Neural crest cell (in vitro differentiated cells): ENCODE results near the gene CRB1. TPM values are rescaled to one million over a fixed set of nuclear protein-coding genes. Genes with fewer than 3 reads are reported as not detected.
"Not testable (repeated sequence)": the region's sequence is repeated elsewhere in the genome, so short reads cannot be mapped to it uniquely, and the experiment has no call there.

ENCODE experiments used
- DNase-seq: peaks from one replicate; pipeline ENCODE4 v3.0.0; 2021; ENCODE audit warnings: low read depth, mixed read lengths, low spot score
- H3K27ac Mint-ChIP-seq: one replicate; pipeline ENCODE4 v1.8.0; 2021; ENCODE audit warnings: mild to moderate bottlenecking, mixed read lengths; ENCODE audit not compliant: unreplicated experiment
- H3K27me3 Mint-ChIP-seq: 2 replicates; pipeline ENCODE4 v1.8.0; 2021; ENCODE audit warnings: low read depth, mild to moderate bottlenecking, mixed read lengths
- H3K36me3 Mint-ChIP-seq: 2 replicates; pipeline ENCODE4 v1.8.0; 2021; ENCODE audit warnings: low read depth, mild to moderate bottlenecking, mixed read lengths
- H3K4me1 Mint-ChIP-seq: 2 replicates; pipeline ENCODE4 v1.8.0; 2021; ENCODE audit warnings: mixed read lengths
- H3K4me3 Mint-ChIP-seq: one replicate; pipeline ENCODE4 v1.8.0; 2021; ENCODE audit warnings: mild to moderate bottlenecking, mixed read lengths
- H3K9me3 Mint-ChIP-seq: 2 replicates; pipeline ENCODE4 v1.8.0; 2021; ENCODE audit warnings: mixed read lengths
- total RNA-seq: library from RNA; stranded (reverse); gene quantifications from 2 replicates; pipeline ENCODE4 v1.2.1, GENCODE V29; 2021
- TF ChIP-seq, protein P1 (sequence below): fragments of 200-600 bp; sonication (generic); conservative IDR thresholded peaks from 2 replicates; pipeline ENCODE4 v1.5.0; 2021; ENCODE audit warnings: antibody characterized with exemption, mild to moderate bottlenecking

Gene CRB1
- total RNA-seq, 1 donor from 2014 or later = 1.9 TPM

DNA sequence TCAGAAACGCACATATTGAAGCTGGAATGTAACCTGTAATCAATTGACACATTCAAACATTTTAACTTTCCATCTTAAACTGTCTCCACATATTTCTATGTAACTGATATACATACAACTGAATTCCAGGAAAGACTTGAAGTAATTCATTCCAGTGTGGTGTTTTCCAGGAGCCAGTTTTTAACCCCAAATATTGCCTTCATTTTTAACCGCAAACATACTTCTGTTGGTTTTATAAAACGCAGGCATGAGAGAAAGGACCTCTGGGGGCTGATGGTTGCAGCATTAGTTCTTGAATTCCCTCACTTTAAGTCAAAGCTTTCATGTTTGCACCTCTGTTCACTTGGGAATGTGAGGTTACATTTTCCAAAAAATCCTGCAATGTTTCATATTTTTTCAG is 204.1 kb downstream of the CRB1 start:
- no peaks in the 10 kb centered on the region for H3K9me3 Mint-ChIP-seq
- no peaks in the 10 kb centered on the region for H3K4me1 Mint-ChIP-seq
- H3K36me3 Mint-ChIP-seq = no peaks in the 10 kb centered on the region
- no peaks in the 10 kb centered on the region for H3K27me3 Mint-ChIP-seq
- no peak for DNase-seq
- H3K4me3 Mint-ChIP-seq = no peak overlapping the region
- TF ChIP-seq, protein P1, sequence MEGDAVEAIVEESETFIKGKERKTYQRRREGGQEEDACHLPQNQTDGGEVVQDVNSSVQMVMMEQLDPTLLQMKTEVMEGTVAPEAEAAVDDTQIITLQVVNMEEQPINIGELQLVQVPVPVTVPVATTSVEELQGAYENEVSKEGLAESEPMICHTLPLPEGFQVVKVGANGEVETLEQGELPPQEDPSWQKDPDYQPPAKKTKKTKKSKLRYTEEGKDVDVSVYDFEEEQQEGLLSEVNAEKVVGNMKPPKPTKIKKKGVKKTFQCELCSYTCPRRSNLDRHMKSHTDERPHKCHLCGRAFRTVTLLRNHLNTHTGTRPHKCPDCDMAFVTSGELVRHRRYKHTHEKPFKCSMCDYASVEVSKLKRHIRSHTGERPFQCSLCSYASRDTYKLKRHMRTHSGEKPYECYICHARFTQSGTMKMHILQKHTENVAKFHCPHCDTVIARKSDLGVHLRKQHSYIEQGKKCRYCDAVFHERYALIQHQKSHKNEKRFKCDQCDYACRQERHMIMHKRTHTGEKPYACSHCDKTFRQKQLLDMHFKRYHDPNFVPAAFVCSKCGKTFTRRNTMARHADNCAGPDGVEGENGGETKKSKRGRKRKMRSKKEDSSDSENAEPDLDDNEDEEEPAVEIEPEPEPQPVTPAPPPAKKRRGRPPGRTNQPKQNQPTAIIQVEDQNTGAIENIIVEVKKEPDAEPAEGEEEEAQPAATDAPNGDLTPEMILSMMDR = no peak
- H3K27ac Mint-ChIP-seq = no peak overlapping the region

DNA sequence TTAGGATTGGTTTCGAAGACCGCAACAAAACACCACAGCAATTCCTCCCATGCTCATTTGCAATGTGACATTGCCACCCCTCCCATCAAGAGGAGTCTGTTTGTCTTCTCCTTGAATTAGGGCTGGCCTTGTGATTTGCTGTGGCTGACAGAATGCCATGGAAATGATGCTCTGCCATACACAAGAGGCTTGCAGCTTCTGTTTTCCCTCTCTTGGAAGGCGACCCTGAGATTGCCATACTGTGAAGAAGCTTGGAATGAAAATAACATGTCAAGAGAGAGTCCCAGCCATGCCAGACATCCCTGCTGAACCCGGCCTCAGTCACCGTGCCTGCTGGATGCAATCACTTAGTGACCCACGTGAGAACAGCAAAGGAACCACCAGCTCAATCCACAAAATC is 212.4 kb downstream of the CRB1 start:
- H3K27ac Mint-ChIP-seq = no peak overlapping the region
- TF ChIP-seq, protein P1 = no peak
- no peaks in the 10 kb centered on the region for H3K27me3 Mint-ChIP-seq
- H3K4me1 Mint-ChIP-seq = no peaks in the 10 kb centered on the region
- H3K36me3 Mint-ChIP-seq = no peaks in the 10 kb centered on the region
- H3K4me3 Mint-ChIP-seq = no peak overlapping the region
- DNase-seq = no peak
- H3K9me3 Mint-ChIP-seq = no peaks in the 10 kb centered on the region

DNA sequence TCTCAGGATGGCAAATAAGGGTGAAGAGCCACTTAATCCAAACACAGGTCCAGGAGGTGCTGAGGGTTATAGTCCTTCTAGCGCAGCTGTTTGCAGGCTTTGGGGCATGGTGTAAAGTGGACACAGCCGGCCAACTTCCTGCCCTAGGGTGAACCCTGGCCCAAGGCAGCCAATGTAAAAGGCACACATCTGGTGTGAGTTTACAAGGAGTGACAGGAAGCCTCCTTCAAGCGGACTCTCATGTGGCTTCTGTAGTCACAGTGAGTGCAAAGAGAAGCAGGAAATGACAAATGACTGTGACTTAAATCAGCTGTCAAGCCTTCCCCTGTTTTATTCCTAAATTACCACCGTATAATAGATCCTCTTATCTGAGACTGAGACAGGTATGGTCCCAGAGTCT is 213.0 kb downstream of the CRB1 start:
- Mint-ChIP-seq H3K9me3 (no peaks in the 10 kb centered on the region), H3K4me1 (peaks cover 4% of the 10 kb centered on the region), H3K27ac (no peak overlapping the region), H3K36me3 (no peaks in the 10 kb centered on the region), H3K27me3 (no peaks in the 10 kb centered on the region), H3K4me3 (no peak overlapping the region)
- TF ChIP-seq, protein P1 = no peak
- no peak for DNase-seq

DNA sequence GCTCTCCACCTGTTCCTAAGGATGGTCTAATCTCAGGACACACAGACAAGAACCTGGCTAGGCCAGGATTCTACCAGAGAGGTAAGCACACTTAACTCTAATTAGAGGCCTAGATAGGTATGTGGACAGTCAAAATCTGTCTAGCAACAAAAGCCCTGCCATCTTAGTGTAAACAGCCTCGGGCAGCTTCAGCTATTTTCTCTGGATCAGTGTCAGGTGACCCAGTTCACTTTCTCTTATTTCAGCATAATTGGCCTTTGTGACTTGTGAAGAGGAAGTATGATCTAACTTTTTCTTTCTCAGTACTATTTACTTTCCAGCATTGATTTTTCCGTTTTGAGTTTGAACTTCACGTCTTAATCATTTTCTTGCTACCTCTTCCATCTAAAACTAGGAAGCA is 217.7 kb downstream of the CRB1 start:
- H3K4me3 Mint-ChIP-seq = no peak overlapping the region
- H3K4me1 Mint-ChIP-seq = peaks cover 4% of the 10 kb centered on the region
- no peak overlapping the region for H3K27ac Mint-ChIP-seq
- no peak for DNase-seq
- H3K9me3 Mint-ChIP-seq = peaks cover 11% of the 10 kb centered on the region
- H3K27me3 Mint-ChIP-seq = no peaks in the 10 kb centered on the region
- TF ChIP-seq, protein P1 = no peak
- H3K36me3 Mint-ChIP-seq = no peaks in the 10 kb centered on the region

DNA sequence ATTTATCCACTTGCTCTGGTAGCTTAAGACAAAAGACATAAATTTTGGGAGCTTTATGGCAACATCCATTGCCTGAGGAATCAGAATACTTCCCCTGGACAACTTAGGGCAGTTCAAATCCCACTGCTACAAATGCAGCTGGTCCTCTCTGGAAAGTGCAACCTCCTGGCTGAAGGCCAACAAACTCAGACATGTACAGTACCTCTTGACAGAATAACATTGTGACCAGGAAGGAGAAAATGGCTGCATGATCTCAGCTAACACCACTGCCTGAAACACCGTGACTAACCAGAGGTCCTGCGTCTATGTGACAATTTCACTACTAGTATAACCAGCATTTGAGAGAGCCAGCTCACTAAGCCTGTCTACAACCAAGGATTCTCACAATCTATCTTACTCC is 218.9 kb downstream of the CRB1 start:
- Mint-ChIP-seq H3K36me3 (no peaks in the 10 kb centered on the region), H3K27me3 (no peaks in the 10 kb centered on the region), H3K4me3 (no peak overlapping the region), H3K9me3 (peaks cover 11% of the 10 kb centered on the region), H3K4me1 (peaks cover 4% of the 10 kb centered on the region), H3K27ac (no peak overlapping the region)
- no peak for DNase-seq
- TF ChIP-seq, protein P1 = no peak

DNA sequence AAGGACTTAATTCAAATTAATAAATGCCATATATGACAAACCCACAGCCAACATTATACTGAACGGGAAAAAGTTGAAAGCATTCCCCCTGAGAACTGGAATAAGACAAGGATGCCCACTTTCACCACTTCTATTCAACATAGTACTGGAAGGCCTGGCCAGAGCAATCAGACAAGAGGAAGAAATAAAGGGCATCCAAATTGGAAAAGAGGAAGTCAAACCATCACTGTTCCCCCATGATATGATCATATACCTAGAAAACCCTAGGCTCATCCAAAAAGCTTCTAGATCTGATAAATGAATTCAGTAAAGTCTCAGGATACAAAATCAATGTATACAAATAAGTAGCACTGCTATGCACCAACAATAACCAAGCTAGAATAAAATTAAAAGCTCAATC is 223.5 kb downstream of the CRB1 start:
- H3K9me3 Mint-ChIP-seq = peaks cover 11% of the 10 kb centered on the region
- not testable (repeated sequence) for DNase-seq, H3K27me3 Mint-ChIP-seq, H3K4me3 Mint-ChIP-seq, H3K27ac Mint-ChIP-seq, H3K36me3 Mint-ChIP-seq, H3K4me1 Mint-ChIP-seq
